H9 (cell line): ENCODE data around the gene MROH2A. TPM values are rescaled to one million over a fixed set of nuclear protein-coding genes. Genes with fewer than 3 reads are reported as not detected.
A peak's percentile ranks its signal among the peaks of the same experiment; 100 is the strongest.

ENCODE experiments used
- DNase-seq: peaks from one replicate; pipeline ENCODE4 v3.0.0-alpha.2; 2017
- H2AFZ ChIP-seq: one replicate; pipeline ENCODE4 v1.6.1; 2013; ENCODE audit warnings: mild to moderate bottlenecking, low read length, control low read depth, moderate library complexity
- H2AK5ac ChIP-seq: 2 replicates; pipeline ENCODE4 v1.6.1; 2013; ENCODE audit warnings: low read length, control low read depth, mixed read lengths; ENCODE audit not compliant: insufficient read length
- H2BK120ac ChIP-seq: one replicate; pipeline ENCODE4 v1.6.1; 2013; ENCODE audit warnings: low read depth, mild to moderate bottlenecking, low read length, control low read depth, inconsistent platforms; ENCODE audit not compliant: poor library complexity, severe bottlenecking
- H2BK12ac ChIP-seq: 2 replicates; pipeline ENCODE4 v1.6.1; 2013; ENCODE audit warnings: low read length, control low read depth, mixed read lengths, low read depth; ENCODE audit not compliant: insufficient read length
- H2BK15ac ChIP-seq: 2 replicates; pipeline ENCODE4 v1.6.1; 2013; ENCODE audit warnings: low read depth, low read length, control low read depth
- H2BK20ac ChIP-seq: one replicate; pipeline ENCODE4 v1.6.1; 2013; ENCODE audit warnings: low read depth, mild to moderate bottlenecking, low read length, control low read depth, inconsistent platforms; ENCODE audit not compliant: poor library complexity, severe bottlenecking
- H2BK5ac ChIP-seq: 2 replicates; pipeline ENCODE4 v1.6.1; 2013; ENCODE audit warnings: low read length, control low read depth, mixed read lengths; ENCODE audit not compliant: insufficient read length
- H3K14ac ChIP-seq: 2 replicates; pipeline ENCODE4 v1.6.1; 2013; ENCODE audit warnings: low read length, control low read depth; ENCODE audit not compliant: insufficient read depth
- H3K18ac ChIP-seq: 2 replicates; pipeline ENCODE4 v1.6.1; 2013; ENCODE audit warnings: low read depth, mild to moderate bottlenecking, mixed read lengths, low read length, control low read depth; ENCODE audit not compliant: insufficient read length
- H3K23ac ChIP-seq: 2 replicates; pipeline ENCODE4 v1.6.1; 2013; ENCODE audit warnings: low read length, control low read depth, mixed read lengths, low read depth; ENCODE audit not compliant: insufficient read length
- H3K23me2 ChIP-seq: 2 replicates; pipeline ENCODE4 v1.6.1; 2013; ENCODE audit warnings: low read depth, mild to moderate bottlenecking, mixed read lengths, low read length, control low read depth; ENCODE audit not compliant: insufficient read length, poor library complexity, severe bottlenecking
- H3K27ac ChIP-seq: 2 replicates; pipeline ENCODE4 v1.5.1; 2013; ENCODE audit warnings: low read length, control low read depth, mixed read lengths, low read depth; ENCODE audit not compliant: insufficient read length
- H3K27me3 ChIP-seq: 2 replicates; pipeline ENCODE4 v1.6.1; 2013; ENCODE audit warnings: low read length, control low read depth, inconsistent platforms; ENCODE audit not compliant: insufficient read depth
- H3K4ac ChIP-seq: 2 replicates; pipeline ENCODE4 v1.6.1; 2013; ENCODE audit warnings: low read depth, mild to moderate bottlenecking, control low read depth, inconsistent platforms, low read length, moderate library complexity
- H3K4me1 ChIP-seq: 2 replicates; pipeline ENCODE4 v1.6.1; 2013; ENCODE audit warnings: low read length, control low read depth, inconsistent platforms; ENCODE audit not compliant: insufficient read depth
- H3K4me2 ChIP-seq: 2 replicates; pipeline ENCODE4 v1.6.1; 2013; ENCODE audit warnings: low read length, control low read depth, mixed read lengths; ENCODE audit not compliant: insufficient read length, insufficient read depth
- H3K56ac ChIP-seq: 2 replicates; pipeline ENCODE4 v1.6.1; 2013; ENCODE audit warnings: low read depth, mild to moderate bottlenecking, mixed read lengths, low read length, control low read depth; ENCODE audit not compliant: insufficient read length
- H3K79me1 ChIP-seq: 2 replicates; pipeline ENCODE4 v1.6.1; 2013; ENCODE audit warnings: low read depth, mild to moderate bottlenecking, moderate library complexity, low read length, control low read depth, inconsistent platforms; ENCODE audit not compliant: insufficient read depth, poor library complexity, severe bottlenecking
- H3K79me2 ChIP-seq: 2 replicates; pipeline ENCODE4 v1.6.1; 2013; ENCODE audit warnings: low read length, control low read depth, inconsistent platforms; ENCODE audit not compliant: insufficient read depth
- H3K9ac ChIP-seq: 2 replicates; pipeline ENCODE4 v1.6.1; 2013; ENCODE audit warnings: low read length, control low read depth, mixed read lengths; ENCODE audit not compliant: insufficient read length; ENCODE audit errors: extremely low read depth
- H3K9me3 ChIP-seq: one replicate; pipeline ENCODE4 v1.6.1; 2013; ENCODE audit warnings: low read depth, low read length, inconsistent platforms; ENCODE audit not compliant: control insufficient read depth
- H3T11ph ChIP-seq: one replicate; pipeline ENCODE4 v1.6.1; 2013; ENCODE audit warnings: mild to moderate bottlenecking, low read length, control low read depth, inconsistent platforms
- H4K20me1 ChIP-seq: one replicate; pipeline ENCODE4 v1.6.1; 2013; ENCODE audit not compliant: control insufficient read depth, insufficient read length, insufficient read depth
- H4K5ac ChIP-seq: 2 replicates; pipeline ENCODE4 v1.6.1; 2013; ENCODE audit warnings: low read depth, mild to moderate bottlenecking, mixed read lengths, low read length, control low read depth; ENCODE audit not compliant: insufficient read length
- H4K8ac ChIP-seq: replicated peaks from 2 replicates; pipeline ENCODE4 v1.6.1; 2013; ENCODE audit warnings: low read length, control low read depth, mixed read lengths, low read depth; ENCODE audit not compliant: insufficient read length
- H4K91ac ChIP-seq: 2 replicates; pipeline ENCODE4 v1.6.1; 2013; ENCODE audit warnings: low read depth, mild to moderate bottlenecking, moderate library complexity, mixed read lengths, low read length, control low read depth; ENCODE audit not compliant: insufficient read length
- H3K27ac Mint-ChIP-seq, 3 experiments: 2 replicates in 2 of 3; 3 replicates in 1 of 3; pipeline ENCODE4 v1.8.0; 2020 to 2021; ENCODE audit warnings: mixed read lengths in 3 of 3, mild to moderate bottlenecking in 1 of 3, moderate library complexity in 1 of 3
- H3K27me3 Mint-ChIP-seq: 2 replicates; pipeline ENCODE4 v1.8.0; 2021; ENCODE audit warnings: low read depth, mild to moderate bottlenecking, moderate library complexity, mixed read lengths
- H3K36me3 Mint-ChIP-seq, 3 experiments: 2 replicates in 2 of 3; 3 replicates in 1 of 3; pipeline ENCODE4 v1.8.0; 2020 to 2021; ENCODE audit warnings: low read depth in 3 of 3, mixed read lengths in 3 of 3; ENCODE audit not compliant: insufficient read depth in 1 of 3
- H3K4me1 Mint-ChIP-seq, 2 experiments: 2 replicates each; pipeline ENCODE4 v1.8.0; 2020; ENCODE audit warnings: mixed read lengths in 2 of 2
- H3K4me3 Mint-ChIP-seq, 2 experiments: 2 replicates in 1 of 2; 3 replicates in 1 of 2; pipeline ENCODE4 v1.8.0; 2020 to 2021; ENCODE audit warnings: mild to moderate bottlenecking in 2 of 2, mixed read lengths in 2 of 2, moderate library complexity in 1 of 2
- H3K9me3 Mint-ChIP-seq, 2 experiments: 2 replicates in 1 of 2; 3 replicates in 1 of 2; pipeline ENCODE4 v1.8.0; 2020; ENCODE audit warnings: mild to moderate bottlenecking in 2 of 2, mixed read lengths in 2 of 2, moderate library complexity in 1 of 2
- CTCF ChIP-seq: fragments of 200-600 bp; sonication (generic); conservative IDR thresholded peaks from 3 replicates; pipeline ENCODE4 v1.8.0; 2021; ENCODE audit warnings: antibody characterized with exemption, mild to moderate bottlenecking
- WGBS: extraction: QIAGEN DNeasy Blood & Tissue Kit; methylation state at CpG from one replicate; pipeline ENCODE4 v1.1.7; 2013; ENCODE audit warnings: missing lambda C conversion rate, low lambda C conversion rate, mixed read lengths; ENCODE audit not compliant: insufficient read length; ENCODE audit errors: extremely low coverage; 5-methylcytosine and 5-hydroxymethylcytosine counted together
- total RNA-seq: library from RNA; stranded (reverse); gene quantifications from 2 replicates; pipeline ENCODE4 v1.2.1, GENCODE V29; 2021

MROH2A gene
- total RNA-seq, 1 experiment from 2014 or later, result not detected

- Histone ChIP-seq H4K8ac (no peak overlapping the region), H2BK20ac (no peak overlapping the region), H3K4me2 (no peak overlapping the region), H3K79me1 (peaks cover 13% of the 10 kb centered on the region), H3K56ac (no peak overlapping the region), H2BK5ac (no peak overlapping the region), H4K5ac (no peak overlapping the region), H3K9me3 (no peaks in the 10 kb centered on the region), H3K27me3 (no peaks in the 10 kb centered on the region), H2AFZ (no peak overlapping the region), H3K4ac (no peak overlapping the region), H2AK5ac (no peak overlapping the region), H4K91ac (no peak overlapping the region), H3K18ac (no peak overlapping the region), H3T11ph (no peak overlapping the region), H3K23ac (no peak overlapping the region), H3K4me1 (no peaks in the 10 kb centered on the region), H2BK12ac (no peak overlapping the region), H2BK120ac (no peak overlapping the region), H3K23me2 (no peaks in the 10 kb centered on the region), H3K27ac (no peak overlapping the region), H3K79me2 (peaks cover 22% of the 10 kb centered on the region; the same call in 1 of the 2 replicates), H3K9ac (no peak overlapping the region), H2BK15ac (no peak overlapping the region), H4K20me1 (peaks cover 4% of the 10 kb centered on the region), H3K14ac (no peak overlapping the region)
- Mint-ChIP-seq H3K36me3 (peaks cover 74 to 93% (median 90%) of the 10 kb centered on the region in 3 experiments), H3K9me3 (no peaks in the 10 kb centered on the region), H3K27me3 (no peaks in the 10 kb centered on the region), H3K4me1 (peaks cover 21% of the 10 kb centered on the region in 2 experiments), H3K27ac (peak overlapping the region; percentile 10 to 49 (median 19); a peak in 3 of 7 replicates), H3K4me3 (no peak overlapping the region; a peak in 1 of 5 replicates)
- DNase-seq, result no peak
- TF ChIP-seq CTCF, result no peak
- WGBS, result no CpG with 5 or more reads among the region's 7 CpGs
These were observed 60.1 kb downstream of the MROH2A start for GRCh38 chr2:233838251-233838650.
